Prostate gland (tissue), 2 donors: ENCODE results near the gene DYTN. TPM values are rescaled to one million over a fixed set of nuclear protein-coding genes. Genes with fewer than 3 reads are reported as not detected.

Source experiments
- DNase-seq: peaks from one replicate; pipeline ENCODE4 v3.0.0-alpha.2; 2019; ENCODE audit warnings: low spot score
- H3K27ac ChIP-seq, 2 donors: fragments of 200-600 bp; sonication (generic); 2 replicates each; pipeline ENCODE4 v1.5.1; 2017 to 2019
- H3K27me3 ChIP-seq: fragments of 200-600 bp; sonication (generic); replicated peaks from 2 replicates; pipeline ENCODE4 v1.5.1; 2019; ENCODE audit not compliant: insufficient read depth
- H3K36me3 ChIP-seq, 2 donors: fragments of 200-600 bp; sonication (generic); 1 replicate in 1 of 2; 2 replicates in 1 of 2; pipeline versions ENCODE4 v1.5.1 to v1.8.1; 2017 to 2019
- H3K4me1 ChIP-seq: fragments of 200-600 bp; sonication (generic); replicated peaks from 2 replicates; pipeline ENCODE4 v1.5.1; 2019
- H3K4me3 ChIP-seq, 2 donors: fragments of 200-600 bp; sonication (generic); 2 replicates each; pipeline ENCODE4 v1.5.1; 2017 to 2019
- H3K9me3 ChIP-seq: fragments of 200-600 bp; sonication (generic); 2 replicates; pipeline ENCODE4 v1.5.1; 2017
- CTCF ChIP-seq, 4 experiments: fragments of 200-600 bp in 2 of 4; fragments of 450-650 bp in 2 of 4; sonication (generic) in 2 of 4; IDR thresholded peaks; 1 replicate in 3 of 4; 2 replicates in 1 of 4; pipeline ENCODE4 v1.5.1; 2016 to 2019; ENCODE audit warnings: antibody characterized with exemption in 4 of 4, mild to moderate bottlenecking in 2 of 4, moderate library complexity in 2 of 4
- POLR2A ChIP-seq: fragments of 450-650 bp; IDR thresholded peaks from one replicate; pipeline ENCODE4 v1.6.1; 2016; ENCODE audit warnings: antibody characterized with exemption, mild to moderate bottlenecking
- POLR2AphosphoS5 ChIP-seq: sonication (generic); formaldehyde crosslinking; IDR thresholded peaks from one replicate; pipeline ENCODE4 v1.6.1; 2017; ENCODE audit warnings: antibody characterized with exemption
- WGBS: methylation state at CpG from one replicate; pipeline ENCODE4 v1.1.5; 2018; 5-methylcytosine and 5-hydroxymethylcytosine counted together
- intact Hi-C: fragments of 100-400 bp; cut with DNase I; formaldehyde crosslinking; loops from one replicate; pipeline ENCODE4 v1.14.2; 2022
- total RNA-seq, 2 donors: library from RNA; depleted of rRNA; stranded (reverse); fragments of >200 nt; gene quantifications; one replicate each; pipeline ENCODE4 v1.1.0, GENCODE V29; 2016

Gene DYTN
- total RNA-seq, 2 donors from 2014 or later: not detected

- Histone ChIP-seq H3K27me3 (peaks cover 2% of the 10 kb centered on the region), H3K36me3 (no peaks in the 10 kb centered on the region), H3K4me1 (no peaks in the 10 kb centered on the region), H3K27ac (no peak overlapping the region), H3K9me3 (no peaks in the 10 kb centered on the region), H3K4me3 (no peak overlapping the region)
- WGBS: 40% methylated on average over 8 of the region's 8 CpGs
- no peak for TF ChIP-seq POLR2AphosphoS5
- no peak for TF ChIP-seq CTCF (IDR thresholded peaks at IDR 0.05)
- TF ChIP-seq POLR2A: no peak
- intact Hi-C loops: no loop called here
- no peak for DNase-seq
Measured at GRCh38 chr2:206700156-206700555, 18.0 kb downstream of the DYTN start.

- Histone ChIP-seq H3K27me3 (no peaks in the 10 kb centered on the region), H3K36me3 (no peaks in the 10 kb centered on the region), H3K27ac (no peak overlapping the region), H3K4me1 (no peaks in the 10 kb centered on the region), H3K4me3 (no peak overlapping the region), H3K9me3 (no peaks in the 10 kb centered on the region)
- no peak for DNase-seq
- intact Hi-C loops: loop anchor here (10.0 kb wide), 1 partner anchor 286 kb away; no protein-coding TSS in a partner anchor
- no peak for TF ChIP-seq POLR2AphosphoS5
- no peak for TF ChIP-seq CTCF (IDR thresholded peaks at IDR 0.05)
- WGBS: 57% methylated on average over 3 of the region's 3 CpGs
Measured at GRCh38 chr2:206698811-206699210, 19.4 kb downstream of the DYTN start.

GRCh38 chr2:206696910-206697309 lies 21.3 kb downstream of the DYTN start:
- H3K36me3 ChIP-seq: no peaks in the 10 kb centered on the region
- TF ChIP-seq POLR2AphosphoS5: no peak
- no peak for TF ChIP-seq CTCF (IDR thresholded peaks at IDR 0.05)
- TF ChIP-seq POLR2A: no peak
- DNase-seq: no peak
- H3K4me3 ChIP-seq: no peak overlapping the region
- H3K27me3 ChIP-seq: no peaks in the 10 kb centered on the region
- H3K9me3 ChIP-seq: no peaks in the 10 kb centered on the region
- intact Hi-C loops: loop anchor here (10.0 kb wide), 1 partner anchor 288 kb away; no protein-coding TSS in a partner anchor
- H3K27ac ChIP-seq: no peak overlapping the region
- H3K4me1 ChIP-seq: no peaks in the 10 kb centered on the region

- Histone ChIP-seq H3K27ac (no peak overlapping the region), H3K4me1 (no peaks in the 10 kb centered on the region), H3K9me3 (no peaks in the 10 kb centered on the region), H3K36me3 (no peaks in the 10 kb centered on the region), H3K27me3 (no peaks in the 10 kb centered on the region), H3K4me3 (no peak overlapping the region)
- intact Hi-C loops: loop anchor here (2.0 to 10.0 kb wide), 3 partner anchors 89 to 784 kb away; no protein-coding TSS in a partner anchor
- DNase-seq: peak; percentile 46
- TF ChIP-seq POLR2AphosphoS5 (no peak), POLR2A (no peak), CTCF (IDR thresholded peaks at IDR 0.05) (peak; percentile 8 to 67 (median 62))
- 38% methylated on average over 5 of the region's 5 CpGs for WGBS
Measured at GRCh38 chr2:206693399-206694137, 24.6 kb downstream of the DYTN start.

GRCh38 chr2:206692971-206693370 lies 25.2 kb downstream of the DYTN start:
- 73% methylated on average over 7 of the region's 7 CpGs for WGBS
- Histone ChIP-seq H3K4me3 (no peak overlapping the region), H3K27ac (no peak overlapping the region), H3K4me1 (no peaks in the 10 kb centered on the region), H3K9me3 (no peaks in the 10 kb centered on the region), H3K36me3 (no peaks in the 10 kb centered on the region), H3K27me3 (no peaks in the 10 kb centered on the region)
- intact Hi-C loops: loop anchor here (2.0 to 10.0 kb wide), 3 partner anchors 90 to 784 kb away; no protein-coding TSS in a partner anchor
- TF ChIP-seq POLR2AphosphoS5 (no peak), POLR2A (no peak), CTCF (IDR thresholded peaks at IDR 0.05) (no peak)
- DNase-seq: no peak
